GM21515 (cell line): Measurements from ENCODE around the gene ZNF555.
"Not testable (repeated sequence)": the region's sequence is repeated elsewhere in the genome, so short reads cannot be mapped to it uniquely, and the experiment has no call there.

Experiments used
- ATAC-seq: cut with Tn5 transposase; IDR thresholded peaks from one replicate; pipeline ENCODE4 v1.9.1; 2021; ENCODE audit not compliant: unreplicated experiment

Gene ZNF555

DNA sequence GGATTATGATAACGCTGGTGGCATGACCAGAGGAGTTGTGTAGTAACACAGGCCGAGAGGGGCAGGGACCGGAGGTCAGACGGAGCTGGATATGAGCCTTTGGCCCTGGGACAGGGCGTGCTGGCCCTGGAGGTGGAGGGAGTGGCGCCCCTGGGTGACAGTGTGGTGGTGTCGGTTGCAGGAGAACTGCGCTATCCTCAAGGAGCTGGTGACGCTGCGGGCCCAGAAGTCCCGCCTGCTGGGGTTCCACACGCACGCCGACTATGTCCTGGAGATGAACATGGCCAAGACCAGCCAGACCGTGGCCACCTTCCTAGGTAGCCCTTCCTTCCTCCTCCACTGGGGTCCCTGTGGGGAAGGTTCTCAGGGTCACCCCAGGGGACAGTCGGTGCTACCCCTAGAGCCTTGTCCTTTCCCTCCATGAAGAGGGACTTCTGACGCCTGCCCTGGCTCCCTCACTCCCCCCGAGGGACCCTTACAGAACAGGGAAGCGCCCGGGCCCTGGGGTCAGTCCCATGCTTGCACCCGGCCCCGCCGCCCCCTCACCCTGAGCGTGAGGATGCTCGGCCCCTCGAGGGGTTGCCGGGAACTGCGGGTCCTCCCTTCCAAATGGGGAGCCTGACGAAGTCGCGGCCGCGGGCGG lies 34.4 kb upstream of the ZNF555 start:
- no peak for ATAC-seq

DNA sequence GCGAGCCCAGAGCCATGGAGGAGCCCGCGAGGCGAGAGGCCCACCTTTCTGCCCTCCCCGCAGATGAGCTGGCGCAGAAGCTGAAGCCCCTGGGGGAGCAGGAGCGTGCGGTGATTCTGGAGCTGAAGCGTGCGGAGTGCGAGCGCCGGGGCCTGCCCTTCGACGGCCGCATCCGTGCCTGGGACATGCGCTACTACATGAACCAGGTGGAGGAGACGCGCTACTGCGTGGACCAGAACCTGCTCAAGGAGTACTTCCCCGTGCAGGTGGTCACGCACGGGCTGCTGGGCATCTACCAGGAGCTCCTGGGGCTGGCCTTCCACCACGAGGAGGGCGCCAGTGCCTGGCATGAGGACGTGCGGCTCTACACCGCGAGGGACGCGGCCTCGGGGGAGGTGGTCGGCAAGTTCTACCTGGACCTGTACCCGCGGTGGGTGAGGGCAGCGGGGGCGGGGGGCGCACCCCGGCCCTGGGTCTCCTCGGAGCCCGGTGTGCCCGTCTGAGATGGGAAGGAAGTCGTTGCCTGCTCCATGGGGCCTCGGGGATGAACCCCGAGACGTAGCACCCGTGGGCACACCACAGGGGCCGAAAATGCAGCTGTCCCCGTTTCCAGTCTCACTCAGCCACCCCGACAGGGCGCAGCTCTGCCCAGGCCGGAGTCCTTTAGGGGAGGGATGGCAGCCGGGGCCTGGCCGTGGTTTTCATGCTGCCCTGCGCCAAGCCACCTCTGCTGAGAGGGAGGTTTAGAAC lies 33.7 kb upstream of the ZNF555 start:
- ATAC-seq = no peak

DNA sequence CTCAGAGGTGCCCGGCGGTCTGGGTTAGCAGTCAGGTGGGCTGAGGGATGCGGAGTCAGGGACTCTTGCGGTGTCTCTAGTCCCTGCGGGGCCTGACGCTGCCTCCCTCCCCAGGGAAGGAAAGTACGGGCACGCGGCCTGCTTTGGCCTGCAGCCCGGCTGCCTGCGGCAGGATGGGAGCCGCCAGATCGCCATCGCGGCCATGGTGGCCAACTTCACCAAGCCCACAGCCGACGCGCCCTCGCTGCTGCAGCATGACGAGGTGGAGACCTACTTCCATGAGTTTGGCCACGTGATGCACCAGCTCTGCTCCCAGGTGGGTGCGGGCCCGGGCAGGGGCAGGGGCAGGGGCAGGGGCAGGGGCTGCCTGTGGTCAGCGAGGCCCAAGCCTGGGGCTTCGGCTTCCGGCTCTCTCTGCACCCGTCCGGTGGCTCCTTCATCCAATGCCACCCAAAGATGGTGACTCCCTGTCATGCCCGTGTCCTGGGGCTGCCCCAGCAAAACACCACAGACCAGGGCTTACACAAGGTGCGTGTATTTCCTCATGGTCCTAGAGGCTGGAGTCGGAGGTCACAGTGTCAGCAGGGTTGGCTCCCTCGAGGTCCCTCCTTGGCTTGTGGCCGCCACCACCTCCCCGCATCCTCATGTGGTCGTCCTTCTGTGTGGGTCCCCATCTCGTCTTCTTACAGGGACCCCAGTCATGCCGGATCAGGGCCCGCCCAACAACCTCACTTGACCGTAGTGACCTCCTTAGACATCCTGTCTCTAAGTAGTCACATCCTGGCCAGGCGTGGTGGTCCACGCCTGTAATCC lies 32.9 kb upstream of the ZNF555 start:
- ATAC-seq = no peak

DNA sequence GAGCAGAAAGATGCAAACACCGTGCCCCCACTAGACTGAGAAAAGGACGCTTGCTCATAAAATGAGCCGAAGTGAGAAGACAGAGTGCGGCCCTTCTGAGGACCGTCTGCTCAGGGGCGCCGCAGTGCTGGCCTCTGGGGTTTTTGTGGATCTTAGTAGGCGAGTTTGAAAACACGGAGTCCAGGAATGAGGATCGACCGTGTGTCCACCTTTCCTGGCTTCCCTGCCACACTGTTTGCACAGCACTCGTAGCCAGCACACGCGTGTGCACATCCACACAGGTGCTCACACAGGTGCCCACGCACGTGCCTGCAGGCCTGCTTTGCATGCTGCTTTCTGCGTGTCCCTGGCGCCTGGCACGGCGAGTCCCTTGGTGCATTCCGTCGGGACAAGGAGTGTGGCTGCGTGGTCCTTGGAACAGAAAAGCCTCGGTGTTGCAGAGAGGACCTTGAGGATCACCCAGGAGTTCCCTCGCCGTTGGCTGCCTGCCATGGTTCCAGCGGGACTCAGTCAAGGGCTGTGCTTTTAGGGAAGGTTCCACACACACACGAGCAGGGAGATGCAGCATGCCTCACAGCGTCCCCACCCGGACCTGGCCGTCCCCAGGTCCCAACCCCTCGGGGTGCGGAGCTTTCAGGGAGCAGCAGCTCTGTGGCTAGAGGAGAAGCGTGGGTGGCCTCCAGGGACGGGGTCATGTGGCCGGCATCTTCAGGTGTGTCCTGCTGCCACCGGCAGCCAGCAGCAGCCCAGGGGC lies 31.7 kb upstream of the ZNF555 start:
- ATAC-seq = no peak

DNA sequence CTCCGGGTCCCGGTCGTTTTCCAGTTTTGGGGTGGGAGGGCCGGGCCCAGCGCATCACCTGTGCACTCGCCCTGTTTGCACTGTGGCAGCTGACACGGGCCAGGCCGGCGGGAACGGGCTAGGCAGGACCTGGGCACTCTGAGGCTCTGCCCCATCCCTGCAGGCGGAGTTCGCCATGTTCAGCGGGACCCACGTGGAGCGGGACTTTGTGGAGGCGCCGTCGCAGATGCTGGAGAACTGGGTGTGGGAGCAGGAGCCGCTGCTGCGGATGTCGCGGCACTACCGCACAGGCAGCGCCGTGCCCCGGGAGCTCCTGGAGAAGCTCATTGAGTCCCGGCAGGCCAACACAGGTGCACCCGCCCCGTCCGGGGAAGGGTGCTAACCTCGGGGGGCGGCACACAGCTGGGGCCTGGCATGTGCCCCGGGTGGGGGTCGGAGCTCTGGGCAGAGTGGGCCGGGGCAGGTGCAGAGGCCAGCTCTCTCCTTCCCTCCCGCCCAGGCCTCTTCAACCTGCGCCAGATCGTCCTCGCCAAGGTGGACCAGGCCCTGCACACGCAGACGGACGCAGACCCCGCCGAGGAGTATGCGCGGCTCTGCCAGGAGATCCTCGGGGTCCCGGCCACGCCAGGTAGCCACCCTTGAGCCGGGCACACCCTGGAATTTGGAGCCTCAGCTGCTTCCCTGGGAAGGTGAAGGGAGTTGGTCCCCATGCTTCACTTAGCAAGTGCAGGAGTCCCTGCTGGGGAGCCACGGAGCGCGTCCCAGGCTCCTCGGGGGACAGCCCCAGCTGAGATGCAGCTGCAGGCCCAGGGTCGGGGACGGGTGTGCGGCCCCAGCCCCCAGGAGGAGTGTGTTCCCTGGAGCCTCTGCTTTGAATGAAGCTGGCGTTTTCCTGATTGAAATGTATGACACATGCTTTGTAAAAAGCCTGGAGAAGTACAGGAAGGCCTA lies 30.9 kb upstream of the ZNF555 start:
- ATAC-seq = no peak

DNA sequence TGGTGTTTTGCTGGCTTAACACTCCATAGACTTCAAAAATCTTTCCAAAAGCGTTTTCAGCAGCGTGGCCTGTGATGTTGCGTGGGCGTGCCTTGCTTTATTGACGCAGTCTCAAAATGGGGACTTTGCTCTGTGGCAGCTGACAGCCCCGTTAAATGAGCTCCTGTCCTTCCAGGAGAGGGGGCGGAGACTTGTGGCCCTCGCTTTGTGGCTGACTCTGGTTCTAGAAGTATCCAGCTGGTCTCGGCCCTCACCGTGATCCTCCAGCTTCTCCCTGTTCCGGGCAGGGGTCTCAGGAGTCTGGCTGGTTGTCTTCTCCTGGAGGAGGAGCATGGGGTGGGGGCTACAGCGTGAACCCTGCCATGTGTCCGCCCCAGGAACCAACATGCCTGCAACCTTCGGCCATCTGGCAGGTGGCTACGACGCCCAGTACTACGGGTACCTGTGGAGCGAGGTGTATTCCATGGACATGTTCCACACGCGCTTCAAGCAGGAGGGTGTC lies 30.0 kb upstream of the ZNF555 start:
- ATAC-seq = no peak

DNA sequence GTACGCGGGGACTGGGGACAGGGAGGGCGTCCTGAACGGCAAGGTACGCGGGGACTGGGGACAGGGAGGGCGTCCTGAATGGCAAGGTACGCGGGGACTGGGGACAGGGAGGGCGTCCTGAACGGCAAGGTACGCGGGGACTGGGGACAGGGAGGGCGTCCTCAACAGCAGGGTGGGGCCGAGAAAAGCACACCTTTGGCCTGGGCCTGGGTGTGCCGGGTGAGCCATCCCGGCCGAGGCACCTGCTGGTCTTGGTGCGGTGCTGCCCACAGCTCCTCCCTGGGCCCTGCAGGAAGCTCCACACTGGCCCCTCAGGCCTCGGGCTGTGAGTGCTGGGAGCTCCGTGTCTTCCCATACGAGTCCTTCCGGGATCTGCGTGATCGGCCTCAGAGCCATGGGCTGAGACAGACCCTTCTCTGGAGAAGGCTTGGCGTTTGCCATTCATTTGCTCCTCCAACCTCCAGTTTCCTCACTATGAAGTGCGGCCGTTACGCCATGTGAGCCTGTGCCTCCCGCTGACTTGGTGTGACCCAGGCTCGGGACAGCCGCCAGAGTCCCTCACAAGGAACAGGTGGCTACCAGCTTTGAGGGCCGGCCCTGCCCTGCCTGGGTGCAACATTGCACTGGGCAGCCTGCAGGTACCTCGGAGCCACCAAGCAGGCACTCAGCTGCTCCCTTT lies 29.4 kb upstream of the ZNF555 start:
- no peak for ATAC-seq

DNA sequence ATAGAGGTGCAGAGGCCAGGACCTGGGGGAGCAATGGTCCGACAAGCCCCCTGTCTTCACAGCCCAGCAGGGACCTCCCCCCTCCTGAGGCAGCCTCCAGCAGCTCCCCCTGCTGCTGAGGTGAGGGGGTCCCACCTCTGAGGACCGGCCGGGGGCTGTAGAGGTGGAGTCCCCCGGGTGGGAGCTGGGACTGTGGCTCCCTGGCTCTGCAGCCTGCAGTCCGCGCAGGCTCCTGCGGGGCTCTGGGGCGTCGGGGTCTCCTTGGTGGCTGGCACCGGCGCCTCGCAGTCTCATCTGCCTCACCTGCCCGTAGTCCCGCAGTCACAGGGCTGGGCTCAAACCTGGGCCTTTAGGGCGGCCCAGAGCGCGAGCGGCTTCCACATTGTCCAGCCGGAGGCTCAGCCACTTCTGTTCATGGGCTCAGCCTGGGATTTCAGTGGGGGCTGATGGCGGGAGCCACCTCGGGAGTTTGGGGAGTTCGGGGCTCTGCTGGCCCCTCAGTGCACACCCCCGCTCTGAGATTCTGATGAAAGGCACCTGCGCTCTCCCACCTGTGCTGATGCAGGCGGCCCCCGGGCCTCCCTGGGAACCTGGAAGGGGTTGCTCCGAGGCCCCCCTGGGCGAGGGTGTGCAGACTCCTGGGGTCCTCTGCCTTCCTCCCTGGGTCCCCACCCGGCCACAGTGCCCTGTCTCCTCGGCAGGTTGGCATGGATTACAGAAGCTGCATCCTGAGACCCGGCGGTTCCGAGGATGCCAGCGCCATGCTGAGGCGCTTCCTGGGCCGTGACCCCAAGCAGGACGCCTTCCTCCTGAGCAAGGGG lies 28.7 kb upstream of the ZNF555 start:
- ATAC-seq = no peak

DNA sequence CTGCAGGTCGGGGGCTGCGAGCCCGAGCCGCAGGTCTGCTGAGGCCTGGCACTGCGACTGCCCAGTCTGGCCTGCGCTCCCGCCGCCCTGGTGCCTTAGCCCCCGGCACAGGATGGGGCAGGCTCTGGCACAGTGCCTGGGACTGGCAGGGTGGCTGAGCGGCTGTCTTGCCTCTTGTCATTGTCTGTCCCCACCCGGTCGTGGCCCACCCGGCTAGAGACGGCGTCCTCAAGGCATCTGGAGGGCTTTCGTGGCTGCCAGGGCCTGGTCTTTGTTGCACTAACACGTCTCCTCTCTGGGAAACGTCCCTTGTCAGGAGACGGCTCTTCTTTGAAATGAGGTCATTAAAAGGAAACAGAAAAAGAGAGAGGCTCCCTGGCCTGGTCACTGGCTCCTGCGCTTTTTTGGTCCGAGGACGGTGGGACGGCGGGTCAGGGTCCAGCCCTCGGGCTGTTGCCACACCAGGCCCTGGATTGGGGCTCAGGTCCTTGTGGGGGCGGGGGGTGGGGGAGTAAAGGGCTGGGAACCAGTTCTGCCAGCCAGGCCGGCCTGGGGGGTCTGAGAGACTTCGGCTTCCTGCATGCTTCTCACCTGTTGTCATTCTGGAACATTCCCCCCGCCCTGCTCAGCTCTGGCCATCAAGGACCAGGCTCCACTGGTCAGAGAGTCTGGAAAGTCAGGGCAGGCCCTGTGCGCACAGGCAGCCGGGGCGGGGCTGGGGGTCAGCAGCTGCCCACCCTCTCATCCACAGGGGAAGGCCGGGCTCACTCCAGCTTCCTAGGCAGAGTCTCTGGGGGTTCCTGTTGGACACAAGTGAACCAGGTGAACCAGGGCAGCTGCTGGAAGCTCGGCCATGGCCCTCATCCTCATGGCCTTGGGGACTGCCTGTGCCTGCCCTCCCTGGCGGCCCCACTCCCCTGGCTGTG lies 27.8 kb upstream of the ZNF555 start:
- ATAC-seq = no peak

DNA sequence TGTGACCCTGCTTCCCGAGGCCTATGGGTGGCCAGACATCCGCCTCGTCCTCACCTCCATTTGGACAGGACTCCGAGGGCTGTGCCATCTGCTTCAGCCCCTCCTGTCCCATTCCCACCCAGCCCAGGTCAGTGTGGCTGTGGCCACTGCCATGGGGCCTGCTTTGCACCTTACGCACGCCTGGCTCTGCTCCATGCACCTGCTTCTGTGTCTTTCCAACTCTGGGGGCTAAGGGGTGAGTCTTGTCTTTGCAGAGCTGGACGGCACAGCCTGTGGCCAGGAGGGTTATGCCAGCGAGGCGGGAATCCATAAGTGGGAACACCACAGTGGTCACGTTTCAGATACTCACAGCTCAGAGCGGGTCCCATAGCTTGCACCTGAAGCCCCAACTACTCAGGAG lies 26.8 kb upstream of the ZNF555 start:
- ATAC-seq = no peak

DNA sequence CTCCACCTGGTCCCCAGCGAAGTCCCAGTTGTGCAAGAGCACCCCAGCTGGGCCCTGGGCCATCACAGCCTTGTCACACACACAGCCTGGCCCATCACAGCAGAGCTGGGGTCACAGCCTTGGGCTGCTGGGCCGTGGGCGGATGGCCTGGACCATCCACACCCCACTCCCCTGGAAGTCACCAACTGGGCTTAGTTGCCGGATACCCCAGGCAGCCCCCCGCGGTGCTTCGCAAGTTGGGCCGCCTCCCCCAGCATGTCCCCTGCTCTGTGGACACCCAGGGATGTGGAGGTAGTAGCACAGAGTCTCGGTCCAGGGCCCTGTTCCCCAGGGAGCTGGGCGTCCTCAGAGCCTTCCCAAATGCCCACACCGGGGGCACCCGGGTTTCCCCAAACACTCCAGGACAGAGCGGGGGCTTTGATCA lies 26.1 kb upstream of the ZNF555 start:
- no peak for ATAC-seq

DNA sequence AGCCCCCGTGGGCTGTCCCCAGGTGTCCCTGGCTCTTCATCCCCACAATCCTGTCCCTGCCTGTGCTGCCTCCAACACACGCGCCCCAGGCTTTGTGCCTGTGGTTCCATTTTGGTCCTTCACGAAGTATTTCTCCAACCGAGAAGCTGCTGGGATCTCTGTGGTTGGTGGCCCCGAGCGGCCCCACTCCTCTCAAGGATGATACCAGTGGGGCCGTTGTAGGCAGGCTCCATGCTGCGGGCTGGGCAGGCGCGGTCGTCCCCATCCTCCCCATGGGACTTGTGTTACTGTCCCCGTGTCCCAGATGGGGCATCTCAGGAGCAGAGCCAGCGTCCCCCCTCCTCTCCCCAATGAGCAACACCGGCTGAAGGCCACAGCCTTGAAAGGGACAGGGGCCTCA lies 25.4 kb upstream of the ZNF555 start:
- no peak for ATAC-seq

DNA sequence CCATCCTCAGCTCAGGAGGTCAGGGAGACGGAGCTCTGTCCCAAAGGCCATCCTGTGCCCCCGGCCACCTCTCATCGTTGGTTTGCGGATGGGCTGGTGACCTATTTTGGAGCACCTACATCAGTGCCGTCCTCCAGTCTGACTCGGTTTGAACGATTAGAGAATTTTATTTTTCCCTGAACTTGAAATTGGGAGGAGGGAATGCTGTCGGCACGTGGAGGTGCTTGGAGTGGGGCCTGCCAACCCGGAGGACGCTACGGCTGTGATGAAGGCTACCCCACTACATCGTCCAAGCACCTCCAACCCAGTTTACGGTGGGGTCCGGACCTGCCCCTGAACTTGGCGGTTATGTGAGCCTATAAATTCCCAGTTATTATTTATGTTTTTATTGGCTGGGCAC lies 24.6 kb upstream of the ZNF555 start:
- ATAC-seq = no peak

DNA sequence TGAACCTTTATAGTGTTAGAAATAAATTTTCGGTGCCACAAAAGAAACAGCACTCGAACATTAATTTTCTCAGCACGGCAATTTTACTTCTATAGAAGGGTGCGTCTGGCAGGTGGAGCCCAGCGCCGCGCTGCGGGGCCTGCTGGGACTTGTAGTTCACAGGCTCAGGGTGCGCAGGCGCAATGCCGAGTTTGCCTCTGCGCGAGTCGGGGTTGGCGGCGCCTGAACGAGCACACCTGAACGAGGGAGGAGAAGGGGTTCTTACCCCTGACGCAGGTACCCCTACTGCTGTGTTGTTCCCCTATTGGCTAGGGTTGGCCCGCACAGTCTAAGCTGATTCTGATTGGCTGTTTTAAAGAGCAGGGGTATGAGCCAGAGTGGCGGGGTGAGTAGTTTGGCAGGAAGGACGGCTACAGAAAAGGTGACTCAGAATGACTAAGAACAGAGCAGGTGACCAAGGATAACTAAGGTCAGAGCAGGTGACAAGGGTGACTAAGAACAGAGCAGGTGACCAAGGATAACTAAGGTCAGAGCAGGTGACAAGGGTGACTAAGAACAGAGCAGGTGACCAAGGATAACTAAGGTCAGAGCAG lies 23.9 kb upstream of the ZNF555 start:
- ATAC-seq = not testable (repeated sequence)

DNA sequence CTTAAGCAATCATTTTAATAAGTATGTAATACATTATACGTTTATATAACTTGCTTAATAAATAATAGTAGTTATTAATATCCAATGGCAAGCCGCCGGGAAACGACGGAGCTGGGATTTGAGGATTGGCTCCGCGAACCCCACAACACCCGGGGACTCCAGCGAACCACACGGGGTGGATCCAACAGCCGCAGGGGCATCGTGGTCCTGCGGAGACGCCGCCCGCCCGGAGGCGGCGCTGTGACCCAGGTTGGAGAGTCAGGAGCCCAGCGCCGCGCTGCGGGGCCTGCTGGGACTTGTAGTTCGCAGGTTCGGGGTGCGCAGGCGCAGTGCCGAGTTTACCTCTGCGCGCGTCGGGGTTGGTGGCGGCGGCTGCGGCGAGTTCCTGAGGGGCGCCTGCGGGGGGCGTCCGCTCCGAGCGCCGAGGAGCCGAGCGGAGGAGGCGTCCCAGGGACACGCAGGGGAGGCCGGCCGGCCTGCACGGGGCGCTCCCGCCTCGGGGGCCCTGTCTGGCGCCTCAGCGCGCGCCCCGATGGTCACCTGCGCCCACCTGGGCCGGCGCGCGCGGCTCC lies 21.6 kb upstream of the ZNF555 start, which contains the start of gene ZNF554:
ZNF554 (plus strand) TSS at position 329 of the 572 bp plus-strand sequence; CDS start at position 533, 204 bp downstream.
- ATAC-seq = peak; percentile 85

DNA sequence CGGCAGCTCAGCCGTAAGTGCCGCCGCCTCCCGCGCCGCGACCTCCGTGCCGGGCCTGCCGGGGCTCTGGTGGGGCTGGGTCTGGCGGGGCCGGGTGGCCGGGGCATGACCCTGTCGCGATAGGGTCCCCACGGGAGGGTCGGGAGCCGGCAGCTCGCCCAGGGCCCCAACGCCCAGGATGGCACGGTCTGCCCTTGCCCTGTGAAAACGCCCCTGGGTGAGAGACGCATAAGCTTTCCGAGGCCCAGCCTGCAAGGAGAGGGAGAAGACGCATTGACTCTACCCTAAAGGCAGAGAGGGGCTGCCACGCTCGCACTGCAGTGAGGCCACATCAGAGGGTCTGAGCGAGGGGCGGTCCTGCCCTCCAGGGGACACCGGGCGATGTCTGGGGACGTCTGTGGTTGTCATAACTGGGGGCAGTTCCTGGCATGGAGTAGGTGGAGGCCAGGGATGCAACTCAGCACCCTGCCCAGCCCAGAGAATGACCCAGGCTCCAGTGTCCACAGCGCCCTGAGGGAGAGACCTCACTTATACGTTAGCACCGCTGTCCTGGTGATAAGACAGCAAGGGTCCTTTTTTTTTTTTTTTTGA lies 21.1 kb upstream of the ZNF555 start:
- ATAC-seq = no peak
